HepG2 (cell line): ENCODE data around the gene VPS11. TPM values are rescaled to one million over a fixed set of nuclear protein-coding genes. Genes with fewer than 3 reads are reported as not detected.
A peak's percentile ranks its signal among the peaks of the same experiment; 100 is the strongest.

Source experiments
- AHDC1 ChIP-seq: sonication (generic); formaldehyde crosslinking; IDR thresholded peaks from 2 replicates; pipeline ENCODE4 v1.5.1; 2020; ENCODE audit warnings: mild to moderate bottlenecking, missing genetic modification reagents, borderline replicate concordance
- ASH2L ChIP-seq: fragments of 300-600, 200-600 bp; sonication (generic); IDR thresholded peaks from 2 replicates; pipeline ENCODE4 v1.7.0; 2017; ENCODE audit warnings: low read depth, mild to moderate bottlenecking, moderate library complexity, mixed read lengths, low read length; ENCODE audit not compliant: insufficient read length
- BRCA1 ChIP-seq: sonication (generic); formaldehyde crosslinking; IDR thresholded peaks from 2 replicates; pipeline ENCODE4 v1.4.0; 2020; ENCODE audit warnings: missing genetic modification reagents
- FIP1L1 ChIP-seq: fragments of 200-400 bp; formaldehyde crosslinking; IDR thresholded peaks from 2 replicates; pipeline ENCODE4 v1.6.1; 2018; ENCODE audit warnings: low read depth, mild to moderate bottlenecking, low read length, moderate library complexity, borderline replicate concordance; ENCODE audit not compliant: insufficient read depth
- MXD4 ChIP-seq: IDR thresholded peaks from 2 replicates; pipeline ENCODE4 v1.6.1; 2016; ENCODE audit warnings: mild to moderate bottlenecking, missing biosample characterization, missing genetic modification reagents
- NFYC ChIP-seq: IDR thresholded peaks from 2 replicates; pipeline ENCODE4 v1.6.1; 2016; ENCODE audit warnings: missing genetic modification reagents, missing compliant biosample characterization
- PLSCR1 ChIP-seq: sonication (generic); formaldehyde crosslinking; IDR thresholded peaks from 2 replicates; pipeline ENCODE4 v1.5.0; 2020; ENCODE audit warnings: missing genetic modification reagents, mild to moderate bottlenecking, borderline replicate concordance
- SIN3B ChIP-seq: fragments of 150-350 bp; IDR thresholded peaks from 2 replicates; pipeline ENCODE4 v1.6.1; 2014; ENCODE audit warnings: low read length
- ZBED4 ChIP-seq: sonication (generic); formaldehyde crosslinking; IDR thresholded peaks from 2 replicates; pipeline ENCODE4 v1.4.0; 2020; ENCODE audit warnings: missing genetic modification reagents, borderline replicate concordance
- ZFP90 ChIP-seq: sonication (generic); formaldehyde crosslinking; IDR thresholded peaks from 2 replicates; pipeline ENCODE4 v1.8.0; 2022; ENCODE audit warnings: missing genetic modification reagents, mild to moderate bottlenecking, inconsistent platforms, borderline replicate concordance
- ZNF329 ChIP-seq: sonication (generic); formaldehyde crosslinking; IDR thresholded peaks from 2 replicates; pipeline ENCODE4 v1.9.0; 2021; ENCODE audit warnings: low read depth, mild to moderate bottlenecking, missing genetic modification reagents
- ZNF331 ChIP-seq: sonication (generic); formaldehyde crosslinking; IDR thresholded peaks from 2 replicates; pipeline ENCODE4 v1.4.0; 2020; ENCODE audit warnings: missing genetic modification reagents
- ZNF616 ChIP-seq: sonication (generic); formaldehyde crosslinking; IDR thresholded peaks from 2 replicates; pipeline ENCODE4 v1.5.0; 2020; ENCODE audit warnings: low read depth, mild to moderate bottlenecking, missing genetic modification reagents
- ZNF703 ChIP-seq: sonication (generic); formaldehyde crosslinking; IDR thresholded peaks from 2 replicates; pipeline ENCODE4 v1.5.1; 2020; ENCODE audit warnings: missing genetic modification reagents, mild to moderate bottlenecking, moderate library complexity, borderline replicate concordance
- polyA plus RNA-seq, 8 experiments: library from polyadenylated mRNA; depleted of rRNA in 3 of 8; stranded (reverse) in 7 of 8; unstranded in 1 of 8; fragments of >200 nt; fragmentation: Illumina TruSeq in 4 of 8; extraction: Trizol in 4 of 8; gene quantifications; 2 replicates each; pipeline versions ENCODE4 v1.2.1 to v1.2.3, GENCODE V29; 2011 to 2016; ENCODE audit warnings: low read depth in 4 of 8, missing spikeins in 1 of 8, mixed read lengths in 1 of 8; ENCODE audit not compliant: insufficient read depth in 1 of 8
- total RNA-seq, 5 experiments: library from RNA; depleted of rRNA; stranded (reverse); fragments of >200 nt; fragmentation: Illumina TruSeq; extraction: Trizol; gene quantifications; 2 replicates each; pipeline ENCODE4 v1.2.3, GENCODE V29; 2016; ENCODE audit warnings: low read depth in 1 of 5
- TF ChIP-seq, protein P1 (sequence below): IDR thresholded peaks from 2 replicates; pipeline ENCODE4 v1.6.1; 2018; ENCODE audit warnings: missing genetic modification reagents, mild to moderate bottlenecking, missing compliant biosample characterization
- TF ChIP-seq, protein P2 (sequence below): sonication (generic); formaldehyde crosslinking; IDR thresholded peaks from 2 replicates; pipeline ENCODE4 v1.4.0; 2020; ENCODE audit warnings: missing genetic modification reagents

The VPS11 gene
- total and polyA plus RNA-seq, 2 of the 13 experiments (the other 11 are each of a cell fraction or from before 2014, with no cell fraction given) = 13.7 to 21.6 TPM

DNA sequence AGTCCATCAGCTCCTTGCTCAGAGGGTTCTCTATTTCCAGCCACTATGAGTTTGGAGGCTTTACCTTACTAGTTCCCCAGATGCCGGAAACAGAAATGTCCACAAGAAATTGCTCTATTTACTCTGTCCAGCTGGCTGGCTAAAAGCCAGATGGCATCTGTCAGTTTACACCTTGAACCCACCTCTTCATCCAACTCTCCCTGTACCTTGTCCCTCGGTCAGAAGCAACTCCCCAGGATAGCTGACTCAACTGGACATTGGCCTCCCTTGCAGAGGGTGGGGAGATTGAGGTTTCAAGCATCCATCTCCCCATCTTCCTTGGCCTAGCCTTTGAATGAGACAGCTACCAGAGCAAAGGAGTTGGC is 41.2 kb downstream of the VPS11 start (continued):
- peak; percentile 55; the same call in 1 of the 2 replicates for TF ChIP-seq AHDC1
- TF ChIP-seq ZNF331 (CRISPR knock-in tag) = 0 out of 2 replicates have a peak, but pooled peaks have one; percentile 8
- no peak for TF ChIP-seq FIP1L1
- TF ChIP-seq SIN3B = no peak
- TF ChIP-seq ZNF703 (CRISPR knock-in tag) = no peak
- TF ChIP-seq ZFP90 (CRISPR knock-in tag) = no peak
- TF ChIP-seq ASH2L = peak; percentile 22
- no peak for TF ChIP-seq PLSCR1 (CRISPR knock-in tag)
- no peak for TF ChIP-seq BRCA1
- TF ChIP-seq, protein P1, sequence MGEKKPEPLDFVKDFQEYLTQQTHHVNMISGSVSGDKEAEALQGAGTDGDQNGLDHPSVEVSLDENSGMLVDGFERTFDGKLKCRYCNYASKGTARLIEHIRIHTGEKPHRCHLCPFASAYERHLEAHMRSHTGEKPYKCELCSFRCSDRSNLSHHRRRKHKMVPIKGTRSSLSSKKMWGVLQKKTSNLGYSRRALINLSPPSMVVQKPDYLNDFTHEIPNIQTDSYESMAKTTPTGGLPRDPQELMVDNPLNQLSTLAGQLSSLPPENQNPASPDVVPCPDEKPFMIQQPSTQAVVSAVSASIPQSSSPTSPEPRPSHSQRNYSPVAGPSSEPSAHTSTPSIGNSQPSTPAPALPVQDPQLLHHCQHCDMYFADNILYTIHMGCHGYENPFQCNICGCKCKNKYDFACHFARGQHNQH (CRISPR knock-in tag) = 0 out of 2 replicates have a peak, but pooled peaks have one; percentile 20
- no peak for TF ChIP-seq ZNF616 (CRISPR knock-in tag)
- TF ChIP-seq NFYC = no peak
- TF ChIP-seq, protein P2, sequence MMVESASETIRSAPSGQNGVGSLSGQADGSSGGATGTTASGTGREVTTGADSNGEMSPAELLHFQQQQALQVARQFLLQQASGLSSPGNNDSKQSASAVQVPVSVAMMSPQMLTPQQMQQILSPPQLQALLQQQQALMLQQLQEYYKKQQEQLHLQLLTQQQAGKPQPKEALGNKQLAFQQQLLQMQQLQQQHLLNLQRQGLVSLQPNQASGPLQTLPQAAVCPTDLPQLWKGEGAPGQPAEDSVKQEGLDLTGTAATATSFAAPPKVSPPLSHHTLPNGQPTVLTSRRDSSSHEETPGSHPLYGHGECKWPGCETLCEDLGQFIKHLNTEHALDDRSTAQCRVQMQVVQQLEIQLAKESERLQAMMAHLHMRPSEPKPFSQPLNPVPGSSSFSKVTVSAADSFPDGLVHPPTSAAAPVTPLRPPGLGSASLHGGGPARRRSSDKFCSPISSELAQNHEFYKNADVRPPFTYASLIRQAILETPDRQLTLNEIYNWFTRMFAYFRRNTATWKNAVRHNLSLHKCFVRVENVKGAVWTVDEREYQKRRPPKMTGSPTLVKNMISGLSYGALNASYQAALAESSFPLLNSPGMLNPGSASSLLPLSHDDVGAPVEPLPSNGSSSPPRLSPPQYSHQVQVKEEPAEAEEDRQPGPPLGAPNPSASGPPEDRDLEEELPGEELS (CRISPR knock-in tag) = no peak
- TF ChIP-seq ZBED4 (CRISPR knock-in tag) = no peak
- TF ChIP-seq MXD4 (CRISPR knock-in tag) = no peak
- no peak for TF ChIP-seq ZNF329 (CRISPR knock-in tag)
